PC-3 (cell line): ENCODE measurements around the gene MGAT4B. TPM values are rescaled to one million over a fixed set of nuclear protein-coding genes. Genes with fewer than 3 reads are reported as not detected.

Experiments used
- ATAC-seq: fragments of 200-7000 bp; cut with Tn5 transposase; 2 replicates; pipeline ENCODE4 v1.9.1; 2020; ENCODE audit warnings: mild to moderate bottlenecking, moderate library complexity
- BruUV-seq: library from RNA; stranded (reverse); fragments of 400-500 nt; replicated peaks from 2 replicates; lab custom pipeline; 2021; lab: Mats Ljungman, UMichigan
- CTCF ChIA-PET: fragments of 300-600 bp; sonication (Branson Sonifier 250); formaldehyde crosslinking; loops from one replicate; lab custom pipeline; 2022; ENCODE audit warnings: antibody characterized with exemption; lab: Charles Lee
- POLR2A ChIA-PET: fragments of 300-600 bp; sonication (Branson Sonifier 250); formaldehyde crosslinking; loops from one replicate; lab custom pipeline; 2022; ENCODE audit warnings: antibody characterized with exemption; ENCODE audit not compliant: unreplicated experiment; lab: Charles Lee
- DNase-seq: peaks from one replicate; pipeline ENCODE4 v3.0.0-alpha.2; 2015
- H2AFZ ChIP-seq: fragments of 300-600 bp; sonication (generic); 2 replicates; pipeline ENCODE4 v1.6.0; 2016; ENCODE audit warnings: antibody characterized with exemption, low read length
- H3F3A ChIP-seq: fragments of 300-600 bp; sonication (generic); one replicate; pipeline ENCODE4 v1.6.0; 2017; ENCODE audit warnings: antibody characterized with exemption, low read length, control low read depth, mild to moderate bottlenecking; ENCODE audit not compliant: unreplicated experiment
- H3K27ac ChIP-seq: fragments of 300-600 bp; sonication (generic); 2 replicates; pipeline ENCODE4 v1.5.1; 2016; ENCODE audit warnings: mild to moderate bottlenecking, low read length
- H3K27me3 ChIP-seq: fragments of 300-600 bp; sonication (generic); 2 replicates; pipeline ENCODE4 v1.6.1; 2016; ENCODE audit warnings: low read length, mixed read lengths
- H3K36me3 ChIP-seq: fragments of 300-600 bp; sonication (generic); 2 replicates; pipeline ENCODE4 v1.6.1; 2016; ENCODE audit warnings: low read depth, mixed run types, low read length, mixed read lengths
- H3K4me1 ChIP-seq: fragments of 300-600 bp; sonication (generic); 2 replicates; pipeline ENCODE4 v1.5.1; 2016; ENCODE audit warnings: low read length; ENCODE audit not compliant: insufficient read depth
- H3K4me2 ChIP-seq: fragments of 300-600 bp; sonication (generic); 2 replicates; pipeline ENCODE4 v1.6.0; 2016; ENCODE audit warnings: low read length
- H3K4me3 ChIP-seq: fragments of 300-600 bp; sonication (generic); 2 replicates; pipeline ENCODE4 v1.5.1; 2016; ENCODE audit warnings: mild to moderate bottlenecking, low read length, mixed read lengths
- H3K79me2 ChIP-seq: fragments of 300-600 bp; sonication (generic); 2 replicates; pipeline ENCODE4 v1.6.1; 2017; ENCODE audit warnings: low read length, mixed read lengths
- H3K9ac ChIP-seq: fragments of 300-600 bp; sonication (generic); 2 replicates; pipeline ENCODE4 v1.6.0; 2016; ENCODE audit warnings: mild to moderate bottlenecking, low read length
- H3K9me2 ChIP-seq: fragments of 300-600 bp; sonication (generic); replicated peaks from 2 replicates; pipeline ENCODE4 v1.6.1; 2016; ENCODE audit warnings: mixed run types, low read length, mixed read lengths
- H3K9me3 ChIP-seq: fragments of 300-600 bp; sonication (generic); 2 replicates; pipeline ENCODE4 v1.6.1; 2016; ENCODE audit warnings: low read length, mixed read lengths
- H4K20me1 ChIP-seq: fragments of 300-600 bp; sonication (generic); 2 replicates; pipeline ENCODE4 v1.6.1; 2016; ENCODE audit warnings: low read length, mixed read lengths
- EZH2 ChIP-seq: fragments of 300-600 bp; sonication (generic); IDR thresholded peaks from one replicate; pipeline ENCODE4 v1.6.1; 2017; ENCODE audit warnings: antibody characterized with exemption, mild to moderate bottlenecking, low read length; ENCODE audit not compliant: unreplicated experiment
- EZH2phosphoT487 ChIP-seq: fragments of 300-600 bp; sonication (generic); IDR thresholded peaks from 2 replicates; pipeline ENCODE4 v1.6.1; 2018; ENCODE audit warnings: mild to moderate bottlenecking, antibody characterized with exemption, low read length, borderline replicate concordance
- intact Hi-C: fragments of 100-400 bp; cut with micrococcal nuclease; formaldehyde crosslinking; loops from 2 replicates; pipeline ENCODE4 v1.9.0; 2023
- total RNA-seq: library from RNA; depleted of rRNA; stranded (reverse); fragments of >200 nt; gene quantifications from 2 replicates; pipeline ENCODE4 v1.2.3, GENCODE V29; 2014
- TF ChIP-seq, protein P1 (sequence below): fragments of 300-600 bp; sonication (generic); conservative IDR thresholded peaks from 2 replicates; pipeline ENCODE4 v1.5.1; 2017; ENCODE audit warnings: antibody characterized with exemption, low read depth, mild to moderate bottlenecking, low read length

Gene MGAT4B
- total RNA-seq, 1 experiment from 2014 or later, result 88.9 TPM

DNA sequence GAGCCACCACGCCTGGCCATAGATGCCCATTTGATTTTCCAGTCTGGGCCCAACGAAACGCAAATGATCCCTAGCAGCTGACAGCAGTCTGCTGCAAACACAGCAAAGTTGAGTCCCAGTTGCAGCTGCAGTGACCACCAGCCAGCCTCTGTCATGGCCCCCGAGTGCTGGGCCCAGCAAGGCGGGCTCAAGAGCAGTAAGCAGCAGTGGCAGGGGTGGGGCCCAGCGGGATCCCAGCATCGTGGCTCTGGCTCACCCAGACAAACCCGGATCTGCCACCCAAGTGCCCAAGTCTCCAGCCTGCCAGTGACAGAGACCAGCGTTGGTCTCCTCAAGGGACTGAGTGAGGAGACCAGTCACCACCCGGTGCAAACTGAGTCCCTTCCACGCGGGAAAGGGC is 19.8 kb downstream of the MGAT4B start:
- H3F3A ChIP-seq, result no peaks in the 10 kb centered on the region
- no peak overlapping the region for H3K27ac ChIP-seq
- ChIA-PET POLR2A (no interaction called here), CTCF (no interaction called here)
- H3K9ac ChIP-seq, result no peak overlapping the region
- no peaks in the 10 kb centered on the region for H3K27me3 ChIP-seq
- H3K4me2 ChIP-seq, result no peak overlapping the region
- H3K36me3 ChIP-seq, result no peaks in the 10 kb centered on the region
- no peaks in the 10 kb centered on the region for H3K79me2 ChIP-seq
- H4K20me1 ChIP-seq, result no peaks in the 10 kb centered on the region
- ATAC-seq (no peak), DNase-seq (no peak)
- intact Hi-C loops, result no loop called here
- no peaks in the 10 kb centered on the region for H3K4me1 ChIP-seq
- no peaks in the 10 kb centered on the region for H3K9me3 ChIP-seq
- TF ChIP-seq, protein P1, sequence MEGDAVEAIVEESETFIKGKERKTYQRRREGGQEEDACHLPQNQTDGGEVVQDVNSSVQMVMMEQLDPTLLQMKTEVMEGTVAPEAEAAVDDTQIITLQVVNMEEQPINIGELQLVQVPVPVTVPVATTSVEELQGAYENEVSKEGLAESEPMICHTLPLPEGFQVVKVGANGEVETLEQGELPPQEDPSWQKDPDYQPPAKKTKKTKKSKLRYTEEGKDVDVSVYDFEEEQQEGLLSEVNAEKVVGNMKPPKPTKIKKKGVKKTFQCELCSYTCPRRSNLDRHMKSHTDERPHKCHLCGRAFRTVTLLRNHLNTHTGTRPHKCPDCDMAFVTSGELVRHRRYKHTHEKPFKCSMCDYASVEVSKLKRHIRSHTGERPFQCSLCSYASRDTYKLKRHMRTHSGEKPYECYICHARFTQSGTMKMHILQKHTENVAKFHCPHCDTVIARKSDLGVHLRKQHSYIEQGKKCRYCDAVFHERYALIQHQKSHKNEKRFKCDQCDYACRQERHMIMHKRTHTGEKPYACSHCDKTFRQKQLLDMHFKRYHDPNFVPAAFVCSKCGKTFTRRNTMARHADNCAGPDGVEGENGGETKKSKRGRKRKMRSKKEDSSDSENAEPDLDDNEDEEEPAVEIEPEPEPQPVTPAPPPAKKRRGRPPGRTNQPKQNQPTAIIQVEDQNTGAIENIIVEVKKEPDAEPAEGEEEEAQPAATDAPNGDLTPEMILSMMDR, result no peak
- no peak for TF ChIP-seq EZH2phosphoT487
- H3K4me3 ChIP-seq, result no peak overlapping the region
- no peaks in the 10 kb centered on the region for H3K9me2 ChIP-seq
- H2AFZ ChIP-seq, result no peak overlapping the region
- no TSS peak for BruUV-seq

DNA sequence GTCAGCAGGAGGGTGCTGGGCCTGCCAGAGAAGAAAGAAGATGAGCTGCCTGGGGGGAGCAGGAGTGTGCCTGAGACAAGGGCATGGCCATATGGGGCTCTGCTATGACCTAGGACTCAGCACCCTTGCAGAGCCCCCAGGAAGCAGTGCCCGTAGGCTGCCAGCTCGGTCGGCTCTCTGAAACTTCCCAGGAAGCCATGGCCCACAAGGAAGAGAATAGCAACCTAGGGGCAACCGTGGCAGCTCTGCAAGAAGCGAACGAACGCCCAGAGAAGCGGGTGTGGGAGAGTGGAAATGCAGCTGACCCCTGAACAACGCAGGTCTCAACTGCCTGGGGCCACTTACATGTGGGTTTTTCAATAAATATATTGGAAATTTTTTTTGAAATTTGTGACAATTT is 23.5 kb downstream of the MGAT4B start:
- H3K79me2 ChIP-seq, result no peaks in the 10 kb centered on the region
- intact Hi-C loops, result no loop called here
- H3K27ac ChIP-seq, result no peak overlapping the region
- H3K36me3 ChIP-seq, result no peaks in the 10 kb centered on the region
- H4K20me1 ChIP-seq, result no peaks in the 10 kb centered on the region
- no peak overlapping the region for H3K4me3 ChIP-seq
- CTCF ChIA-PET, result no interaction called here
- H3F3A ChIP-seq, result no peaks in the 10 kb centered on the region
- no peaks in the 10 kb centered on the region for H3K27me3 ChIP-seq
- no peak for DNase-seq
- ATAC-seq, result no peak
- no peak overlapping the region for H3K9ac ChIP-seq
- H3K4me1 ChIP-seq, result no peaks in the 10 kb centered on the region
- POLR2A ChIA-PET, result no interaction called here
- no peak overlapping the region for H3K4me2 ChIP-seq
- H3K9me3 ChIP-seq, result no peaks in the 10 kb centered on the region
- H2AFZ ChIP-seq, result no peak overlapping the region
- TF ChIP-seq, protein P1, result no peak
- TF ChIP-seq EZH2phosphoT487, result no peak
- no peaks in the 10 kb centered on the region for H3K9me2 ChIP-seq
- no TSS peak for BruUV-seq

GRCh38 chr5:179781846-179782245 is 24.8 kb downstream of the MGAT4B start:
- no peaks in the 10 kb centered on the region for H3K27me3 ChIP-seq
- POLR2A ChIA-PET, result no interaction called here
- no peak for ATAC-seq
- H3K79me2 ChIP-seq, result no peaks in the 10 kb centered on the region
- H3K9me3 ChIP-seq, result no peaks in the 10 kb centered on the region
- no peaks in the 10 kb centered on the region for H3F3A ChIP-seq
- BruUV-seq, result no TSS peak
- no peak overlapping the region for H3K9ac ChIP-seq
- H4K20me1 ChIP-seq, result no peaks in the 10 kb centered on the region
- no peak overlapping the region for H3K4me2 ChIP-seq
- intact Hi-C loops, result no loop called here
- CTCF ChIA-PET, result no interaction called here
- H3K36me3 ChIP-seq, result no peaks in the 10 kb centered on the region
- H3K9me2 ChIP-seq, result no peaks in the 10 kb centered on the region
- H2AFZ ChIP-seq, result no peak overlapping the region
- TF ChIP-seq EZH2phosphoT487 (no peak), EZH2 (no peak)
- TF ChIP-seq, protein P1, result no peak
- no peaks in the 10 kb centered on the region for H3K4me1 ChIP-seq
- no peak overlapping the region for H3K4me3 ChIP-seq
- DNase-seq, result no peak
- no peak overlapping the region for H3K27ac ChIP-seq
